AG10803 (cell line): ENCODE data around the gene DNHD1.

Experiments used
- DNase-seq: peaks from one replicate; pipeline ENCODE4 v3.0.0; 2010; ENCODE audit warnings: low read depth
- H3K4me3 ChIP-seq: 2 replicates; pipeline ENCODE4 v1.5.1; 2011; ENCODE audit warnings: mild to moderate bottlenecking, low read length, control low read depth
- TF ChIP-seq, protein P1 (sequence below): conservative IDR thresholded peaks from 2 replicates; pipeline ENCODE4 v1.5.1; 2011; ENCODE audit warnings: mild to moderate bottlenecking, low read length, control low read depth, inconsistent platforms

Gene DNHD1, protein sequence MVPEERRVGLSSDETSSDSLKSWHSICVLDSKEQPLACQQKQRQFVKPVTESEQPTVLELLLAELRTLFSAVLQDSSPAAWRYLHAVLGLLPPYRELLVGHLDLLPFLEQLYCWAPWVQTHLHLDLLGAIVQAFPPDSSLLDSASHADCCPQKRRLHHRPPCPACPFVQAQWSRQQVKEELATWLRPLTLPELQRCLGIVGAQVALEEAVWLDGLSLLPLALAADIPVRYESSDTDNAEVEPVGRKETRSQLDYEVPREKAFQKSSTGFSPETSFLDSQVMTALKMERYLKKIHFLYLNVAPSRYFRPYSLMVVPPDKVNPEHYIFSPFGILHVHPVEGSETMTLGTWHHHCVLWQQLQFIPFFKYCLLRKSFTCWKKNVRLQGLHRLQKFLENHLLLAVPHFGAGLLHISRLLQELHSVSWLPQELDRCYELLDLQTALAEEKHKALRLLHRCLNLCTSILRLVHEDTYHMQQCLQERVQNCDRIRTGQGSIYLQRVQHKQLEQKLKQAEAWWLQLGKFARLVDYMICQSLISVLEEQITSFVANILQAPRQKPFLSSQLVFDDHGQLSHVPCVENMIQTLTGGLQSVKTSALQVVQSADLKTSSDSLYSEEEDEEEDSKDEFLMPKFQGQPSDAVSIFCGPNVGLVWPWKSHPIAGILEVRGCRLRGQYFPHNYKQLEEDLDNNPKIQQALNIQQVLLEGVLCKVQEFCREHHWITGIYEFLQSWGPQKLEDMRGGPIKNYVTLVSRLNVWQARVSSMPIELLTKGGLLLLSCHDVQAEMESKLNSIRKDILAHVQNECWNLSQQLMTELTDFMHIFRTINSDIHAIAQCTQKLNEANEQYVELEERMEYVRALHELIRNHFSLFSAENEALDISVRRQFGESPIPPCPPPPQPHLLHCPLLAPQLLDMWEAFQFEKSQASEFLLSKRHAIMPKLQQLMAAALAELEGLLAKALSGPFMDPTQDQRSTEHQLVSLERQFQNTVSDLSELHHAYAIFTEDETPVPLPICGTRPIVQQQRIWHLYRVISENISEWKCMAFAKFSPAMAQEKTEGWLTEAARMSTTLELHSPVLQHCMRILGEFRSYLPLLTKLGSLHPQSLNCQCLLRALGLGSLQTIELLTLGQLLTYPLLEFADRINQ (N-terminal part only)

DNA sequence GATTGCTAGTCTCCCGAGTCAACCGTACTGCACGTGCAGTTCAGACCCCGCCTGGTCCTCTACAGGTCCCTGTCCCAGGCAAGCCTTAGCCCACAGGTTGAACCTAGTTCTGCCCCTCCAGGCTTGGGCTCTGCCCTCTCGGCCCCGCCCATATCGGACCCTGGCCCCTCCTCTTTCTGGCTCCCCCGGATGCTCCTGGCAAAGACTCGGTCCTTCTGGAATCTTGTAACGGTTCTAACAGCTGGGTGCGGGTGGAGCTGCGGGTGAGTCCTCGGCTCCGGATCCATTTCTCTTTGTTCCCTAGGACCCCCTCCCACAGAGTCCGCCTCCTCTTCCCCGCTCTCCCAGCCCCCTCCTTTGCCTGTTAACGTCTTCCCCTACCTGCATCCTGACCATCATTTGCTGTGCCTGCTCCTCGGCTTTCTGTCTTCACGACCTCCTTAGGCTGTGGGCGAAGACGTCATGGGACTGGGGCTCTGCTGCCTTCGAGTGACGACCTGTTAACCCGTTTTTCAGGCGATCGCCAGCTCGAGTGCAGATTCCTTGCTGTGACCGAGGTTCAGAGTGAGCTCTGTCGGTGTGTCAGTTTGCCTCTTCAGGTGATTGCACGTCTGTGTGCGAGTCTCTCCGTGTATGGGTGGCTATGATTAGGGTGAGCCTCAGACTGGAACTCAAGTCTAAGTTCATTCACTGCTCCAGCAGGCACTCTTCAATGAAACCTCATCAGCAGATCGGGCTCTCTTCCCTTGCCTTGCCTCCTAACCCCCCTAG is at the start of gene DNHD1:
Gene DNHD1 (plus strand): TSS at position 212 of the 771 bp plus-strand sequence. CDS start 936 bp downstream, outside the sequence.
- DNase-seq: no peak
- TF ChIP-seq, protein P1, sequence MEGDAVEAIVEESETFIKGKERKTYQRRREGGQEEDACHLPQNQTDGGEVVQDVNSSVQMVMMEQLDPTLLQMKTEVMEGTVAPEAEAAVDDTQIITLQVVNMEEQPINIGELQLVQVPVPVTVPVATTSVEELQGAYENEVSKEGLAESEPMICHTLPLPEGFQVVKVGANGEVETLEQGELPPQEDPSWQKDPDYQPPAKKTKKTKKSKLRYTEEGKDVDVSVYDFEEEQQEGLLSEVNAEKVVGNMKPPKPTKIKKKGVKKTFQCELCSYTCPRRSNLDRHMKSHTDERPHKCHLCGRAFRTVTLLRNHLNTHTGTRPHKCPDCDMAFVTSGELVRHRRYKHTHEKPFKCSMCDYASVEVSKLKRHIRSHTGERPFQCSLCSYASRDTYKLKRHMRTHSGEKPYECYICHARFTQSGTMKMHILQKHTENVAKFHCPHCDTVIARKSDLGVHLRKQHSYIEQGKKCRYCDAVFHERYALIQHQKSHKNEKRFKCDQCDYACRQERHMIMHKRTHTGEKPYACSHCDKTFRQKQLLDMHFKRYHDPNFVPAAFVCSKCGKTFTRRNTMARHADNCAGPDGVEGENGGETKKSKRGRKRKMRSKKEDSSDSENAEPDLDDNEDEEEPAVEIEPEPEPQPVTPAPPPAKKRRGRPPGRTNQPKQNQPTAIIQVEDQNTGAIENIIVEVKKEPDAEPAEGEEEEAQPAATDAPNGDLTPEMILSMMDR: no peak
- no peak within 1 kb of the TSS for H3K4me3 ChIP-seq

DNA sequence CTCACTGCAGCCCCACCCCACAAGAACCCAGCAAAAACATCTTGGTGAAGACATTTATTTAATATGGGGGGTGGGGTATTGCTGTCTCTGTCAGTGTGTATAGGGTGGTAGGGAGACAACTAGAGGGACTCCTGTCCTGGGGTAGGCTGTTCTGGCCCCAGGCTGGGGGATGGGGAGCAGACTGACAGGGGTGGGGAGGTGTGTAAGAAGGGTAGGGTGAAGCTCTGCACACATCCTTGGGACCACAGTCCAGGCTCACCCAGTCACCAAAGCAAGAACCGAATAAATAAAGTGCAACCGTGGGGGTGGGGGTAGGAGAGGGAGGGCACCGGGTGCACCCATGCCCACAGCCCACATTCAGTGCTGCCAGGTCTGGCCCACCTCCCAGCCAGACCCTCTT is 48.5 kb upstream of the DNHD1 start:
- no peak overlapping the region for H3K4me3 ChIP-seq
- TF ChIP-seq, protein P1: no peak
- DNase-seq: no peak

DNA sequence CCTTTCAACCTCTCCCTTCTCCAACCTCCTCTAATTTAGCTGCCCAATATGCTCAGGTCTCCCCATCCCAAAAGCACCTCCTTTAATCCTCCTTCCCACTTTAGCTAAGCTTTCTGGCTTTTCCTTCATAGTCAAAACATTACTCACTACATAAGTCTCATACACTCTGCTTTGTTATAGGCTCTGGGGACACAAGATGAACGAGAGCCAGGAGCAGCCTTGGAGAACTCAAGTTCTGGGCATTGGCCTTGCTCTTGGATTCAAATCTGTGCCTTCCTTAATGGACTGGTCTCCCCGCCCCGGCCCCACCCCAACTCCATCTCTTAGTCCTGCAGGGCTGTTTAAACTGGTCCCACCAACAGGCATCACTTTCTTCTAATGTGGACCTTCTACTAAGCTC is 44.9 kb upstream of the DNHD1 start:
- TF ChIP-seq, protein P1: no peak
- no peak overlapping the region for H3K4me3 ChIP-seq
- DNase-seq: peak; percentile 26

DNA sequence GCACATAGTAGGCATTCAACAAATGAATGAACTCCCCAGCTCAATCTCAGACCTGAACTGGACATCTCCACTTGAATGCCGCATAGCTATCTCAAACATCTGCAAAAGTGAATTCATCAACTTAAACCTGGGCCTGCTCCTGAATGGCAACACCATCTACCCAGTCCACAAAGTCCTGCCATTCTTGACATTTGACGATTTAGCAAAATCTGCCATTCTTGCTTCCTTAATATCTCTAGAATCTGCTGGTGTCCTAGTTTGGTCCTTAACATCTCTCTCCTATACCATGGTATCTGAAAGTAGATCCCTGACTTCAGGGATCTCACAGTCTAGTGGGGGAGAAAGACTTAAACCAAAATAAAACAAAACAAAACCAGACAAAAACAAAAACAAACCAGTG is 43.9 kb upstream of the DNHD1 start:
- H3K4me3 ChIP-seq: no peak overlapping the region
- TF ChIP-seq, protein P1: no peak

DNA sequence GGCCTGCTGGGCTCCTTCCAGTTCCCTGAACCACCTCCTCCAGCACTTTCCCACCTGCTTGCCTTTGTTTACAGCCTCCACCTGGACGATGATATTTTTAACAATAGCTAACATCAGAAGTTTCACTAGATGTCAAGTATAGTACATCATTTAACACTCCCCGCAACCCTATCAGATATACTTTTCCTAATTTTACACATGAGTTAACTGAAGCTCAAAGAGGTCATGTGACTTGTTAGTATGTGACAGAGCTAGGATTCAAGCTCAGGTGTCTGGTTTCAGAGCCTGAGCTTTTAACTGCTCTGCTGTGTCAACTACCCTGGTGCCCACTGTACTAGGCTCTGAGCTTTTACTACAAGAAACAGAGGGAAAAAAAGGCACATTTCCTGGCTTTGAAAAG is 42.0 kb upstream of the DNHD1 start:
- TF ChIP-seq, protein P1: no peak
- DNase-seq: no peak
- no peak overlapping the region for H3K4me3 ChIP-seq

More for the DNA sequence above, 43.9 kb upstream of the DNHD1 start:
- DNase-seq: no peak

DNA sequence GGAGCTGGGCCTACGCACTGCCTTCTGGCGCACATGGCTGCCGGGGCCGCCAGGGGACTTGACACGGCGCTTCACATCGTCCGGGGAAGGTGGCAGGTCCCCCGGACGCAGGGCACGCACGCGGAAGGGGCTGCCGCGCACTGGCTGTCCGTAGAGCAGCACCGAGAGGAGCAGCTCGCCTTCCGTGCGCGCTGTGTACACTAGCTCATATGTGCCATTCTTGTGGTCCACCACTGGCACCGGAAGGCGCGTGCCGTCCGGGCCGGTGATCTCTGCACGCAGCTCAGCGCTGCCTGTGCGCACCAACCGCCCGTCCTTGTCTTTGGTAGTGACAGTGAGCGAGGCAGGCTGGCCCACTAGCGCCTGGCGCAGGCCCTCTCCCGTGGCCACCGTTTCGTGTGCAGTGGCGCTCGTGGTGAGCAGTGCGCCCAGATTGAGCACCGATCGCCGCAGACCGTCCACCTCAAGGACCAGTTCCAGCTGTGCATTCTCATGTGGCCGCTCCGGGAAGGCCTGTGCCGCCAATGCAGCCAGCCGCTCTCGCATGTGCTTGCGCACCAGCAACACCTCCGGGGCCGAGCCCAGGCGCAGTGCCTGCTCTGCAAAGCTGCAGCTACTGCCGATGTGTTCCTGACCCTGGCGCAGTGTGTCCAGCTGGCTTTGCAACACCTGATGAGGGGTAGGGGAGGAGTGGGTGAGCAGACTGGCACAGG is 40.6 kb upstream of the DNHD1 start:
- TF ChIP-seq, protein P1: no peak
- DNase-seq: no peak
- no peak overlapping the region for H3K4me3 ChIP-seq
